Measurements from ENCODE around the gene NUTM2F. TPM values are rescaled to one million over a fixed set of nuclear protein-coding genes. Genes with fewer than 3 reads are reported as not detected.

Gene NUTM2F
- polyA plus RNA-seq, 4 donors: not detected

GRCh38 chr9:94300470-94301301 lies 27.8 kb downstream of the NUTM2F start:
- peaks cover 0 to 4% (median 0%) of the 10 kb centered on the region in 3 donors for H3K4me1 ChIP-seq (ENCODE audit: control insufficient read depth in 3 of 3, insufficient read depth in 2 of 3, low read depth in 1 of 3, low read length in 2 of 3)
- no peak overlapping the region for H3K4me3 ChIP-seq (ENCODE audit: low read depth in 1 of 3, low read length in 3 of 3)
- H3K36me3 ChIP-seq (ENCODE audit: control insufficient read depth in 3 of 3, insufficient read depth in 2 of 3, low read depth in 1 of 3, low read length in 3 of 3): peaks cover 0 to 12% (median 0%) of the 10 kb centered on the region in 3 donors
- H3K9me3 ChIP-seq (ENCODE audit: control insufficient read depth in 2 of 2, insufficient read depth in 1 of 2, low read depth in 1 of 2, low read length in 1 of 2): peaks cover 0 to 2% of the 10 kb centered on the region in 2 donors
- peaks cover 0 to 2% (median 0%) of the 10 kb centered on the region in 3 donors for H3K27me3 ChIP-seq (ENCODE audit: control insufficient read depth in 3 of 3, insufficient read depth in 3 of 3, low read length in 3 of 3)
- 56 to 88% (median 68%) methylated on average over 20 of the region's 20 CpGs for WGBS, 3 donors
- DNase-seq (peak in 1 of 2 donors; percentile 96), FAIRE-seq (no peak)
- H3K27ac ChIP-seq (ENCODE audit: low read depth in 1 of 3, low read length in 2 of 3): peak overlapping the region in 2 of 3 donors; percentile 27 to 88

GRCh38 chr9:94298949-94299599 lies 29.4 kb downstream of the NUTM2F start:
- no peak for DNase-seq
- no peak overlapping the region for H3K4me3 ChIP-seq (ENCODE audit: low read depth in 1 of 3, low read length in 3 of 3)
- peaks cover 0 to 2% of the 10 kb centered on the region in 2 donors for H3K9me3 ChIP-seq (ENCODE audit: control insufficient read depth in 2 of 2, insufficient read depth in 1 of 2, low read depth in 1 of 2, low read length in 1 of 2)
- H3K27ac ChIP-seq (ENCODE audit: low read depth in 1 of 3, low read length in 2 of 3): no peak overlapping the region
- H3K36me3 ChIP-seq (ENCODE audit: control insufficient read depth in 3 of 3, insufficient read depth in 2 of 3, low read depth in 1 of 3, low read length in 3 of 3): peaks cover 0 to 15% (median 0%) of the 10 kb centered on the region in 3 donors
- 78 to 87% (median 85%) methylated on average over 9 of the region's 9 CpGs for WGBS, 3 donors
- no peak for FAIRE-seq
- peaks cover 0 to 4% (median 0%) of the 10 kb centered on the region in 3 donors for H3K4me1 ChIP-seq (ENCODE audit: control insufficient read depth in 3 of 3, insufficient read depth in 2 of 3, low read depth in 1 of 3, low read length in 2 of 3)
- no peaks in the 10 kb centered on the region for H3K27me3 ChIP-seq (ENCODE audit: control insufficient read depth in 3 of 3, insufficient read depth in 3 of 3, low read length in 3 of 3)

- peaks cover 0 to 9% (median 0%) of the 10 kb centered on the region in 3 donors for H3K36me3 ChIP-seq (ENCODE audit: control insufficient read depth in 3 of 3, insufficient read depth in 2 of 3, low read depth in 1 of 3, low read length in 3 of 3)
- H3K4me3 ChIP-seq (ENCODE audit: low read depth in 1 of 3, low read length in 3 of 3): no peak overlapping the region
- DNase-seq (no peak), FAIRE-seq (no peak)
- no peaks in the 10 kb centered on the region for H3K27me3 ChIP-seq (ENCODE audit: control insufficient read depth in 3 of 3, insufficient read depth in 3 of 3, low read length in 3 of 3)
- 90 to 100% (median 93%) methylated on average over 2 of the region's 2 CpGs for WGBS, 3 donors
- no peak overlapping the region for H3K27ac ChIP-seq (ENCODE audit: low read depth in 1 of 3, low read length in 2 of 3)
- H3K4me1 ChIP-seq (ENCODE audit: control insufficient read depth in 3 of 3, insufficient read depth in 2 of 3, low read depth in 1 of 3, low read length in 2 of 3): no peaks in the 10 kb centered on the region
- H3K9me3 ChIP-seq (ENCODE audit: control insufficient read depth in 2 of 2, insufficient read depth in 1 of 2, low read depth in 1 of 2, low read length in 1 of 2): no peaks in the 10 kb centered on the region
These were observed 38.8 kb downstream of the NUTM2F start for GRCh38 chr9:94289691-94290090.

DNA sequence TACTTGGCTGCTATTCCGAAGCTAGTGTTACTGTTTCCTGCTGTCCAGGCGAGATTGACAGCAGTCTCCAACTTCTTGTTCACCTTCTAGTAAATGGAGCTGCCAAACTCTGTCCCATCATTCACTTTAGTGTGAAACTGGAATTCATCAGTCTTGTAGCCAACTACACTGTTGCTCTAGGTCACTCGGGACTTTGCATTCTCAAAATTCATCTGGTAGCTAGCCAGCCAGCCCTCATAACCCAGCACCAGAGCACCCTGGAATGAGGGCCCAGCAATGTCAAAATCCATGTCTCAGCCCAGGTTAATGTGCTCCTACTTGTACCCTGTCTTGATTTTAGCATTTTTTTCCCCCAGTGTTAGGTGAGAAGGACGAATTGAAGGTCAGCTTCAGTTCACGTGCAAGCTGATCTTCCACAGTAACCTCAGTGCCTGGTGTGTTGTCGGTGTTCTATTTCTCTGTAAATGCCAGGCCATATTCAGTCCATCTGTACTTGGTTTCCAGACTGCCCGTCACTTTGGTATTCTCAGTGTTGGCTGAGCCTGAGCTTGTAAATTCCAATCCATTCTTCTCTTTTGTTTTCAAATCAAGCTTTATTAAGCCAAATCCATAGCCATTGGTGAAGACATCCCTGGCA lies 40.4 kb downstream of the NUTM2F start:
- H3K4me3 ChIP-seq (ENCODE audit: low read depth in 1 of 3, low read length in 3 of 3): no peak overlapping the region
- no peak overlapping the region for H3K27ac ChIP-seq (ENCODE audit: low read depth in 1 of 3, low read length in 2 of 3)
- H3K36me3 ChIP-seq (ENCODE audit: control insufficient read depth in 3 of 3, insufficient read depth in 2 of 3, low read depth in 1 of 3, low read length in 3 of 3): peaks cover 0 to 3% (median 0%) of the 10 kb centered on the region in 3 donors
- H3K4me1 ChIP-seq (ENCODE audit: control insufficient read depth in 3 of 3, insufficient read depth in 2 of 3, low read depth in 1 of 3, low read length in 2 of 3): no peaks in the 10 kb centered on the region
- WGBS, 3 donors: 90 to 96% (median 94%) methylated on average over 7 of the region's 7 CpGs
- no peak for FAIRE-seq
- H3K27me3 ChIP-seq (ENCODE audit: control insufficient read depth in 3 of 3, insufficient read depth in 3 of 3, low read length in 3 of 3): no peaks in the 10 kb centered on the region
- DNase-seq: no peak
- no peaks in the 10 kb centered on the region for H3K9me3 ChIP-seq (ENCODE audit: control insufficient read depth in 2 of 2, insufficient read depth in 1 of 2, low read depth in 1 of 2, low read length in 1 of 2)

- Histone ChIP-seq H3K4me1 (ENCODE audit: control insufficient read depth in 3 of 3, insufficient read depth in 2 of 3, low read depth in 1 of 3, low read length in 2 of 3) (no peaks in the 10 kb centered on the region), H3K4me3 (ENCODE audit: low read depth in 1 of 3, low read length in 3 of 3) (no peak overlapping the region), H3K9me3 (ENCODE audit: control insufficient read depth in 2 of 2, insufficient read depth in 1 of 2, low read depth in 1 of 2, low read length in 1 of 2) (no peaks in the 10 kb centered on the region), H3K36me3 (ENCODE audit: control insufficient read depth in 3 of 3, insufficient read depth in 2 of 3, low read depth in 1 of 3, low read length in 3 of 3) (no peaks in the 10 kb centered on the region), H3K27me3 (ENCODE audit: control insufficient read depth in 3 of 3, insufficient read depth in 3 of 3, low read length in 3 of 3) (no peaks in the 10 kb centered on the region), H3K27ac (ENCODE audit: low read depth in 1 of 3, low read length in 2 of 3) (no peak overlapping the region)
- DNase-seq (no peak), FAIRE-seq (no peak)
- WGBS, 3 donors: 95 to 99% (median 96%) methylated on average over 3 of the region's 3 CpGs
These were observed 42.3 kb downstream of the NUTM2F start for GRCh38 chr9:94286116-94286515.

DNA sequence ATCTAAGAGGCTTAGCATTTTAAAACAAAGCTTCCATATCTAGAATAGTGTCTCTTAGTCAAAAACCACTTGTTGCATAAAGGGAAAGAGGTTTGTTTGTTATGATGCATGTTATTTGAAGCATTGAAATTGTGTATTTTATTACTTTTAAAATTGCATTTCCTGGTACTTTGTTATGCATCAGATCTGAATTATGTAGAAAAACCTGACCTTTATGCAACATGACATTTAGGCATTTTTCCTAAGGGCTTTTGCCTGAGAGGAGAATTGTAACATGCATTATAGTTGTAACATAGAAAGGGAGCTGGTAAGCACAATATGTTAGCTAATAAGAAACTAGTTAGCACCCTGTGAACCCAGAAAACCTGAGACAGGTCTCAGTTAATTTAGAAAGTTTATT lies 47.3 kb downstream of the NUTM2F start:
- peaks cover 0 to 5% (median 2%) of the 10 kb centered on the region in 3 donors for H3K36me3 ChIP-seq (ENCODE audit: control insufficient read depth in 3 of 3, insufficient read depth in 2 of 3, low read depth in 1 of 3, low read length in 3 of 3)
- no peaks in the 10 kb centered on the region for H3K27me3 ChIP-seq (ENCODE audit: control insufficient read depth in 3 of 3, insufficient read depth in 3 of 3, low read length in 3 of 3)
- no peak for DNase-seq
- no peak overlapping the region for H3K27ac ChIP-seq (ENCODE audit: low read depth in 1 of 3, low read length in 2 of 3)
- no peak for FAIRE-seq
- H3K4me3 ChIP-seq (ENCODE audit: low read depth in 1 of 3, low read length in 3 of 3): no peak overlapping the region
- H3K9me3 ChIP-seq (ENCODE audit: control insufficient read depth in 2 of 2, insufficient read depth in 1 of 2, low read depth in 1 of 2, low read length in 1 of 2): peaks cover 1 to 10% of the 10 kb centered on the region in 2 donors
- peaks cover 0 to 3% (median 0%) of the 10 kb centered on the region in 3 donors for H3K4me1 ChIP-seq (ENCODE audit: control insufficient read depth in 3 of 3, insufficient read depth in 2 of 3, low read depth in 1 of 3, low read length in 2 of 3)

DNA sequence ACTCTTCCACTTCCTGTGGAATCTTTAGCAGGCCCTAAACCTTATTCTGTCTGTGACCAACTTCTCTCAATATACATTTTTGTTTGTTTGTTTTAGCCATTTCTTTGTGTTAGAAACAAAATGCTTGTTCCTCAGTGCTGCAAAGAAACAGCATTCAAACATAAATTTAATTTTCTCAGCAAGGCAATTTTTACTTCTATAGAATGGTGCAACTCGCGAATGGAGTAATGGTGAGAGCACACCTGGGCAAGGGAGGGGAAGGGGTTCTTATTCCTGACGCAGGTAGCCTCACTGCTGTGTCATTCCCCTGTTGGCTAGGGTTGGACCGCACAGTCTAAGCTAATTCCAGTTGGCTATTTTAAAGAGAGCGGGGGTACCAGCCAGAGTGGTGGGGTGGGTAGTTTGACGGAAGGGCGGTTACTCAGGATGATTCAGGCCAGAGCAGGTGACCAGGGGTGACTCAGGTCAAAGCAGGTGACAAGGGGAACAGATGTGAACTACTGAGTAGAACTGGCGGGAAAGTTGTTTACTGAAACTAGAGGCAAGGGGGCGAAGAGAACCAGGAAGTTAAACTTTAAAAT lies 47.9 kb downstream of the NUTM2F start:
- FAIRE-seq: no peak
- WGBS, 3 donors: 94 to 96% (median 96%) methylated on average over 9 of the region's 9 CpGs

More for the DNA sequence above, 47.9 kb downstream of the NUTM2F start:
- Histone ChIP-seq H3K4me1 (ENCODE audit: control insufficient read depth in 3 of 3, insufficient read depth in 2 of 3, low read depth in 1 of 3, low read length in 2 of 3) (peaks cover 0 to 3% (median 0%) of the 10 kb centered on the region in 3 donors), H3K36me3 (ENCODE audit: control insufficient read depth in 3 of 3, insufficient read depth in 2 of 3, low read depth in 1 of 3, low read length in 3 of 3) (peaks cover 0 to 5% (median 2%) of the 10 kb centered on the region in 3 donors), H3K9me3 (ENCODE audit: control insufficient read depth in 2 of 2, insufficient read depth in 1 of 2, low read depth in 1 of 2, low read length in 1 of 2) (peaks cover 1 to 10% of the 10 kb centered on the region in 2 donors), H3K27me3 (ENCODE audit: control insufficient read depth in 3 of 3, insufficient read depth in 3 of 3, low read length in 3 of 3) (no peaks in the 10 kb centered on the region), H3K4me3 (ENCODE audit: low read depth in 1 of 3, low read length in 3 of 3) (no peak overlapping the region), H3K27ac (ENCODE audit: low read depth in 1 of 3, low read length in 2 of 3) (no peak overlapping the region)
- no peak for DNase-seq
